Parathyroid adenoma (tissue), 2 donors: ENCODE measurements around the gene STON2.
A peak's percentile ranks its signal among the peaks of the same experiment; 100 is the strongest.

Source experiments
- H2AFZ ChIP-seq: fragments of 300-600 bp; sonication (generic); one replicate; pipeline ENCODE4 v1.7.0; 2017; ENCODE audit warnings: antibody characterized with exemption, mild to moderate bottlenecking
- H3K27ac ChIP-seq: fragments of 300-600 bp; sonication (generic); one replicate; pipeline ENCODE4 v1.7.0; 2017
- H3K27me3 ChIP-seq: fragments of 300-600 bp; sonication (generic); one replicate; pipeline ENCODE4 v1.7.0; 2017; ENCODE audit warnings: low read length; ENCODE audit not compliant: control insufficient read depth, insufficient read depth
- H3K36me3 ChIP-seq: fragments of 300-600 bp; sonication (generic); one replicate; pipeline ENCODE4 v1.7.0; 2017; ENCODE audit warnings: low read length; ENCODE audit not compliant: control insufficient read depth, insufficient read depth
- H3K4me1 ChIP-seq: fragments of 300-600 bp; sonication (generic); one replicate; pipeline ENCODE4 v1.7.0; 2017; ENCODE audit warnings: control low read depth
- H3K4me2 ChIP-seq: fragments of 300-600 bp; sonication (generic); one replicate; pipeline ENCODE4 v1.7.0; 2017; ENCODE audit warnings: low read length
- H3K4me3 ChIP-seq: fragments of 300-600 bp; sonication (generic); one replicate; pipeline ENCODE4 v1.7.0; 2017; ENCODE audit warnings: low read depth, low read length
- H3K79me2 ChIP-seq: fragments of 300-600 bp; sonication (generic); one replicate; pipeline ENCODE4 v1.7.0; 2017; ENCODE audit warnings: control low read depth
- H3K9ac ChIP-seq: fragments of 300-600 bp; sonication (generic); one replicate; pipeline ENCODE4 v1.7.0; 2017; ENCODE audit warnings: mild to moderate bottlenecking
- H3K9me3 ChIP-seq: fragments of 300-600 bp; sonication (generic); one replicate; pipeline ENCODE4 v1.7.0; 2017; ENCODE audit warnings: low read length; ENCODE audit not compliant: control insufficient read depth
- CTCF ChIP-seq: fragments of 300-600 bp; sonication (generic); IDR thresholded peaks from one replicate; pipeline ENCODE4 v1.7.0; 2017; ENCODE audit warnings: antibody characterized with exemption, mild to moderate bottlenecking
- donor health status: primary hyperparathyroidism.

STON2 gene

GRCh38 chr14:81324011-81324410 is 76.1 kb downstream of the STON2 start:
- H3K4me3 ChIP-seq: peak overlapping the region; percentile 25
- peak overlapping the region; percentile 59 for H3K4me2 ChIP-seq
- H3K79me2 ChIP-seq: no peaks in the 10 kb centered on the region
- H3K4me1 ChIP-seq: no peaks in the 10 kb centered on the region
- H2AFZ ChIP-seq: peak overlapping the region; percentile 74
- TF ChIP-seq CTCF: no peak
- H3K27ac ChIP-seq: no peak overlapping the region
- no peak overlapping the region for H3K9ac ChIP-seq
- no peaks in the 10 kb centered on the region for H3K36me3 ChIP-seq
- no peaks in the 10 kb centered on the region for H3K9me3 ChIP-seq
- no peaks in the 10 kb centered on the region for H3K27me3 ChIP-seq

- H3K27ac ChIP-seq: no peak overlapping the region
Measured at GRCh38 chr14:81323093-81323492, 77.0 kb downstream of the STON2 start.

GRCh38 chr14:81319946-81320345 is 80.2 kb downstream of the STON2 start:
- Histone ChIP-seq H3K4me3 (no peak overlapping the region), H3K27ac (no peak overlapping the region), H3K79me2 (no peaks in the 10 kb centered on the region), H3K27me3 (no peaks in the 10 kb centered on the region), H3K36me3 (no peaks in the 10 kb centered on the region), H3K9me3 (no peaks in the 10 kb centered on the region), H2AFZ (no peak overlapping the region), H3K9ac (no peak overlapping the region), H3K4me1 (no peaks in the 10 kb centered on the region), H3K4me2 (no peak overlapping the region)
- TF ChIP-seq CTCF: no peak

More at GRCh38 chr14:81323093-81323492, 77.0 kb downstream of the STON2 start:
- Histone ChIP-seq H2AFZ (peak overlapping the region; percentile 74), H3K4me3 (no peak overlapping the region), H3K4me1 (no peaks in the 10 kb centered on the region), H3K36me3 (no peaks in the 10 kb centered on the region), H3K4me2 (no peak overlapping the region), H3K9ac (no peak overlapping the region), H3K79me2 (no peaks in the 10 kb centered on the region), H3K9me3 (no peaks in the 10 kb centered on the region), H3K27me3 (no peaks in the 10 kb centered on the region)
- TF ChIP-seq CTCF: no peak

- no peaks in the 10 kb centered on the region for H3K27me3 ChIP-seq
- no peak overlapping the region for H3K4me2 ChIP-seq
- no peak overlapping the region for H3K27ac ChIP-seq
- no peak overlapping the region for H2AFZ ChIP-seq
- no peak overlapping the region for H3K4me3 ChIP-seq
- H3K79me2 ChIP-seq: no peaks in the 10 kb centered on the region
- no peaks in the 10 kb centered on the region for H3K36me3 ChIP-seq
- H3K4me1 ChIP-seq: no peaks in the 10 kb centered on the region
- no peak overlapping the region for H3K9ac ChIP-seq
- H3K9me3 ChIP-seq: no peaks in the 10 kb centered on the region
- TF ChIP-seq CTCF: no peak
Measured at GRCh38 chr14:81319314-81319713, 80.8 kb downstream of the STON2 start.

GRCh38 chr14:81315341-81315740 is 84.8 kb downstream of the STON2 start:
- H3K79me2 ChIP-seq: no peaks in the 10 kb centered on the region
- peaks cover 7% of the 10 kb centered on the region for H3K4me1 ChIP-seq
- H3K9ac ChIP-seq: no peak overlapping the region
- no peaks in the 10 kb centered on the region for H3K9me3 ChIP-seq
- no peak for TF ChIP-seq CTCF
- no peaks in the 10 kb centered on the region for H3K27me3 ChIP-seq
- H3K27ac ChIP-seq: no peak overlapping the region
- no peak overlapping the region for H2AFZ ChIP-seq
- no peak overlapping the region for H3K4me2 ChIP-seq
- H3K36me3 ChIP-seq: no peaks in the 10 kb centered on the region
- H3K4me3 ChIP-seq: no peak overlapping the region
